Endothelial cell of umbilical vein (primary cell): ENCODE results near the gene LCE3B.

Source experiments
- POLR2A ChIP-seq: IDR thresholded peaks from 2 replicates; pipeline ENCODE4 v1.6.1; 2012; ENCODE audit warnings: low read depth, mild to moderate bottlenecking, control low read depth, low read length
- POLR2AphosphoS5 ChIP-seq: IDR thresholded peaks from 2 replicates; pipeline ENCODE4 v1.6.1; 2012; ENCODE audit warnings: low read depth, mild to moderate bottlenecking, control low read depth, low read length, moderate library complexity; ENCODE audit not compliant: insufficient read depth

- TF ChIP-seq POLR2AphosphoS5 (no peak), POLR2A (no peak)
Measured at GRCh38 chr1:152640351-152640750, 26.7 kb downstream of the LCE3B start.
